ENCODE measurements around the gene BTBD9. TPM values are rescaled to one million over a fixed set of nuclear protein-coding genes. Genes with fewer than 3 reads are reported as not detected.

Gene BTBD9
- total and polyA plus RNA-seq, 2 experiments from 2014 or later: 13.0 to 17.0 TPM

DNA sequence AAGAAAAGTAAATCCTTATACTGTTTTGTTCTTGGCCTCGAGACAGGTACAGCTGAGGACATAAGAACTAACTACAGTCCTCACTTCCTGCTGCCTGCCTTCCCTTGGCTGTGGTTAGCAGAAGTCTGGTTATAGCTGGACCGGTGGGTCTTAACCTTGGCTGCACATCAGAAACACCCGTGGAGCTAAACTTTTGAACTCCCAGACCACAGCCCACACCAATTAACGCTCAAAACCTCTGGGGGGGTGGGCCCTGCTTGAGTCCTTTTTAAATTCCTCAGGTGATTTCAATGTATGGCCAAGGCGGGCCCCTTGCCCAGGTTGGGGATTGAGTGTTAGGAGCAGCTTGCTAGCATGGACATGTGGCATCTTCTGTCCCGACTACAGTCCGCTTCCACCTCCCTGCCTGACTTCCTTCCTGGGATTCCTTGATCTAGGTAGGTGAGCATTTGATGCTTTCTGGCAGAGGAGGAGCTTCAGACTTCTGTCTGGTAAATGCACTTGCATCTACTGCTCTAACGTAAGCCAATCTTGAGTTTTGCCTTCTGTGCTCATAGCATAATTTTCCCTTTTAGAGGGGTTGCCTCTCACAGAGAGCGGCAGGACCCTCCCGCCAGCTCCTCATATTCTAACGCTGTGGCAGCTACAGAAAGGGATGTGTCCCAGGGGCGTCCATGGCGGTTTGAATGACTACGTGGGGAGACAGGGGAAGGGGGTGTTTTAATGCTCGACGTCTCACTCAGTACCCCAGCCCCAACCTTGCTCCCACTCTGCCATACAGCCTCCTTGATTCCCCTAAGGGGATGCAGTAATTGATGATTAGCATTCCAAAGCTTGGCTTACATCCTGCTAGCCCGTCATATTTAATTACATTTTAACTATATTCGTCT, 430.1 kb downstream of the BTBD9 start:
- Histone ChIP-seq H3K27me3 (no peaks in the 10 kb centered on the region), H3K4me2 (no peak overlapping the region), H3K79me2 (no peaks in the 10 kb centered on the region), H3K4me1 (ENCODE audit: insufficient read depth) (no peaks in the 10 kb centered on the region), H3K4me3 (no peak overlapping the region), H2AFZ (no peak overlapping the region), H3K36me3 (replicated peaks; ENCODE audit: insufficient read depth, low read depth) (no peaks in the 10 kb centered on the region), H3K9me3 (ENCODE audit: low read depth) (no peaks in the 10 kb centered on the region), H3K9me2 (replicated peaks; ENCODE audit: insufficient read depth) (no peaks in the 10 kb centered on the region), H4K20me1 (ENCODE audit: insufficient read depth, poor library complexity, severe bottlenecking) (no peaks in the 10 kb centered on the region), H3K27ac (no peak overlapping the region)
- 61% methylated on average over 18 of the region's 18 CpGs for WGBS (ENCODE audit: low lambda C conversion rate, missing lambda C conversion rate)
- TF ChIP-seq EZH2phosphoT487 (IDR thresholded peaks at IDR 0.05; ENCODE audit: low read depth, severe bottlenecking, unreplicated experiment) (no peak), EZH2 (IDR thresholded peaks at IDR 0.05; ENCODE audit: borderline replicate concordance) (no peak)
- TF ChIP-seq, protein P1, sequence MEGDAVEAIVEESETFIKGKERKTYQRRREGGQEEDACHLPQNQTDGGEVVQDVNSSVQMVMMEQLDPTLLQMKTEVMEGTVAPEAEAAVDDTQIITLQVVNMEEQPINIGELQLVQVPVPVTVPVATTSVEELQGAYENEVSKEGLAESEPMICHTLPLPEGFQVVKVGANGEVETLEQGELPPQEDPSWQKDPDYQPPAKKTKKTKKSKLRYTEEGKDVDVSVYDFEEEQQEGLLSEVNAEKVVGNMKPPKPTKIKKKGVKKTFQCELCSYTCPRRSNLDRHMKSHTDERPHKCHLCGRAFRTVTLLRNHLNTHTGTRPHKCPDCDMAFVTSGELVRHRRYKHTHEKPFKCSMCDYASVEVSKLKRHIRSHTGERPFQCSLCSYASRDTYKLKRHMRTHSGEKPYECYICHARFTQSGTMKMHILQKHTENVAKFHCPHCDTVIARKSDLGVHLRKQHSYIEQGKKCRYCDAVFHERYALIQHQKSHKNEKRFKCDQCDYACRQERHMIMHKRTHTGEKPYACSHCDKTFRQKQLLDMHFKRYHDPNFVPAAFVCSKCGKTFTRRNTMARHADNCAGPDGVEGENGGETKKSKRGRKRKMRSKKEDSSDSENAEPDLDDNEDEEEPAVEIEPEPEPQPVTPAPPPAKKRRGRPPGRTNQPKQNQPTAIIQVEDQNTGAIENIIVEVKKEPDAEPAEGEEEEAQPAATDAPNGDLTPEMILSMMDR (IDR thresholded peaks at IDR 0.05; ENCODE audit: poor library complexity): no peak
- no peak for DNase-seq (ENCODE audit: low spot score)

DNA sequence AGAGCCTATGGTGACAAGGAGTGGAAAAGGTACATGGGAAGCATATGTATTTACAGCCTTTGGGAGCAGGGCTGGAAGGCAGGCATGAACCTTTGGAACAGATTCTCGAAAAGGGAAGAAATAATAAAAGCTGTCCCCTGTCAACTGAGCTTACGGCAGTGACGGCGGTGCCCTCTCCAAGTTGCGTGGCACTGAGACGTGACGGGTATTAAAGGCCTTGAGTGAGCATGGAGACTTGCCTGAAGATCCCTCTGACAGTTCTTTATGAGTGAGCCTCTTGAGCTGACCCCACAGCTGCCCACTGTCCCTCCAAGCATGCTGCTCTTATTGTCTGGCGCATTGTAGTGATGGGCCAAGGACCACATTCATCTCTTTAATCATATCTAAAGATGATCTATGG, 431.7 kb downstream of the BTBD9 start:
- no peaks in the 10 kb centered on the region for H3K9me2 ChIP-seq (replicated peaks; ENCODE audit: insufficient read depth)
- no peak for DNase-seq (ENCODE audit: low spot score)
- no peak for TF ChIP-seq EZH2phosphoT487 (IDR thresholded peaks at IDR 0.05; ENCODE audit: low read depth, severe bottlenecking, unreplicated experiment)
- H3K79me2 ChIP-seq: no peaks in the 10 kb centered on the region
- H4K20me1 ChIP-seq (ENCODE audit: insufficient read depth, poor library complexity, severe bottlenecking): no peaks in the 10 kb centered on the region
- H2AFZ ChIP-seq: no peak overlapping the region
- no peak overlapping the region for H3K27ac ChIP-seq
- no peaks in the 10 kb centered on the region for H3K27me3 ChIP-seq
- H3K4me2 ChIP-seq: no peak overlapping the region
- H3K4me3 ChIP-seq: no peak overlapping the region
- H3K9me3 ChIP-seq (ENCODE audit: low read depth): no peaks in the 10 kb centered on the region
- no peaks in the 10 kb centered on the region for H3K36me3 ChIP-seq (replicated peaks; ENCODE audit: insufficient read depth, low read depth)
- WGBS (ENCODE audit: low lambda C conversion rate, missing lambda C conversion rate): 92% methylated on average over 8 of the region's 8 CpGs
- H3K4me1 ChIP-seq (ENCODE audit: insufficient read depth): no peaks in the 10 kb centered on the region

DNA sequence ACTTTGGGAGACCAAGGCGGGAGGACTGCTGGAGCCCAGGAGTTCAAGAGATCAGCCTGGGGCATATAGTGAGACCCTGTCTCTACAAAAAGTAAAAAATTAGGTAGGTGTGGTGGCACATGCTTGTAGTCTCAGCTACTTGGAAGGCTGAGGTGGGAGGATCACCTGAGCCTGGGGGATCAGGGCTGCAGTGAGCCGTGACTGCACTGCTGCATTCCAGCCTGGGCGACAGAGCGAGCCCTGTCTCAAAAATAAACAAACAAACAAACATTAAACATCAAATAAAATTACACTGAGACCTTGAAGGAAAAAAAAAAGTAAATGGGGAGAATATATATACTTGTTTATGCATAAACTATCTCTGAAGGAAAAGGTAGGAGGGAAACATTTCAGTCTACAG, 432.4 kb downstream of the BTBD9 start:
- DNase-seq (ENCODE audit: low spot score): no peak

DNA sequence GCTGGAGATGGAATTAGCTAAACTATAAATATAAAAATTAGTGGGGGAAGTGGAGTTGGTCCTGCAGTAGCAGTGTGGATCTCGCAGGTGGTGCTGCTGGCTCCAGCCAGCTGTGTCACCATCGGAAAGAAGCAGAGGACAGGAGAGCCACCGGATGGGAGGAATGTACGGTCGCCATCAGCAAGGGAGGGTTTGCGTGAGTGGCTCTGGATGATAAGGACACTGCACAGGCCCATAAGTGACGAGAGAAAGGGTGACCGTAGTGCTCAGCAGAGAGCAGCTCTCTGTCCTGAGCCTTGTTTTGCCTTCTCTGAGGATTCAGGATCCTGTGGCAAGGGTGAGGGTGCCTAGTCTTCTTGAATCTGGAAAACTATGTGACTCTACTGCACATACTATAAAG, 441.5 kb downstream of the BTBD9 start:
- Histone ChIP-seq H4K20me1 (ENCODE audit: insufficient read depth, poor library complexity, severe bottlenecking) (no peaks in the 10 kb centered on the region), H3K4me2 (no peak overlapping the region), H3K36me3 (replicated peaks; ENCODE audit: insufficient read depth, low read depth) (no peaks in the 10 kb centered on the region), H3K27ac (no peak overlapping the region), H3K4me1 (ENCODE audit: insufficient read depth) (no peaks in the 10 kb centered on the region), H2AFZ (no peak overlapping the region), H3K9me3 (ENCODE audit: low read depth) (no peaks in the 10 kb centered on the region), H3K9me2 (replicated peaks; ENCODE audit: insufficient read depth) (no peaks in the 10 kb centered on the region), H3K4me3 (no peak overlapping the region), H3K79me2 (no peaks in the 10 kb centered on the region), H3K27me3 (no peaks in the 10 kb centered on the region)
- TF ChIP-seq EZH2 (IDR thresholded peaks at IDR 0.05; ENCODE audit: borderline replicate concordance) (no peak), EZH2phosphoT487 (IDR thresholded peaks at IDR 0.05; ENCODE audit: low read depth, severe bottlenecking, unreplicated experiment) (no peak)
- TF ChIP-seq, protein P1 (IDR thresholded peaks at IDR 0.05; ENCODE audit: poor library complexity): no peak
- WGBS (ENCODE audit: low lambda C conversion rate, missing lambda C conversion rate): 84% methylated on average over 8 of the region's 8 CpGs
- DNase-seq (ENCODE audit: low spot score): no peak

More for the DNA sequence above, 432.4 kb downstream of the BTBD9 start:
- Histone ChIP-seq H3K36me3 (replicated peaks; ENCODE audit: insufficient read depth, low read depth) (no peaks in the 10 kb centered on the region), H3K4me2 (no peak overlapping the region), H3K9me2 (replicated peaks; ENCODE audit: insufficient read depth) (no peaks in the 10 kb centered on the region), H3K4me3 (no peak overlapping the region), H3K9me3 (ENCODE audit: low read depth) (no peaks in the 10 kb centered on the region), H3K27ac (no peak overlapping the region), H4K20me1 (ENCODE audit: insufficient read depth, poor library complexity, severe bottlenecking) (no peaks in the 10 kb centered on the region), H3K4me1 (ENCODE audit: insufficient read depth) (no peaks in the 10 kb centered on the region), H3K27me3 (no peaks in the 10 kb centered on the region), H3K79me2 (no peaks in the 10 kb centered on the region), H2AFZ (no peak overlapping the region)
- 84% methylated on average over 4 of the region's 4 CpGs for WGBS (ENCODE audit: low lambda C conversion rate, missing lambda C conversion rate)
- TF ChIP-seq EZH2 (IDR thresholded peaks at IDR 0.05; ENCODE audit: borderline replicate concordance) (no peak), EZH2phosphoT487 (IDR thresholded peaks at IDR 0.05; ENCODE audit: low read depth, severe bottlenecking, unreplicated experiment) (no peak)
- TF ChIP-seq, protein P1 (IDR thresholded peaks at IDR 0.05; ENCODE audit: poor library complexity): no peak

Data from hepatocyte (in vitro differentiated cells).